GM18951 (cell line): Measurements from ENCODE around the gene STX2.
"Not testable (repeated sequence)": the region's sequence is repeated elsewhere in the genome, so short reads cannot be mapped to it uniquely, and the experiment has no call there.

Experiments
- POLR2A ChIP-seq: IDR thresholded peaks from 4 replicates; pipeline ENCODE4 v1.6.1; 2011; ENCODE audit warnings: mild to moderate bottlenecking; ENCODE audit not compliant: insufficient read length, insufficient read depth; ENCODE audit errors: extremely low read depth
- in situ Hi-C: fragments of 300-500 bp; cut with MboI; formaldehyde crosslinking; loops from one replicate; pipeline ENCODE4 v1.12.0; 2022; ENCODE audit warnings: low sequenced_read_pairs, mixed read lengths, inconsistent platforms; ENCODE audit not compliant: unreplicated experiment

The STX2 gene

GRCh38 chr12:130838951-130839769 lies at the start of gene STX2:
TSS of gene STX2 (minus strand) at chr12:130839250. CDS start at chr12:130839099, 151 bp downstream.
- in situ Hi-C loops: no loop called here
- peak; percentile 63 for TF ChIP-seq POLR2A

GRCh38 chr12:130887190-130887589 lies 48.1 kb upstream of the STX2 start:
- in situ Hi-C loops: not testable (repeated sequence)

- in situ Hi-C loops: no loop called here
- TF ChIP-seq POLR2A: no peak
Observed at GRCh38 chr12:130881548-130881947, 42.5 kb upstream of the STX2 start.

- in situ Hi-C loops: no loop called here
- TF ChIP-seq POLR2A: no peak
Observed at GRCh38 chr12:130881046-130881445, 42.0 kb upstream of the STX2 start.

GRCh38 chr12:130880411-130880885 lies 41.4 kb upstream of the STX2 start:
- in situ Hi-C loops: no loop called here
- TF ChIP-seq POLR2A: no peak

- in situ Hi-C loops: no loop called here
- no peak for TF ChIP-seq POLR2A
Observed at GRCh38 chr12:130879781-130880389, 40.8 kb upstream of the STX2 start.

- in situ Hi-C loops: no loop called here
- TF ChIP-seq POLR2A: peak; percentile 21
Observed at GRCh38 chr12:130879212-130879686, 40.2 kb upstream of the STX2 start.

GRCh38 chr12:130878193-130879185 lies 39.4 kb upstream of the STX2 start:
- in situ Hi-C loops: no loop called here
- peak; percentile 35 for TF ChIP-seq POLR2A

GRCh38 chr12:130877333-130877732 lies 38.3 kb upstream of the STX2 start:
- no peak for TF ChIP-seq POLR2A
- in situ Hi-C loops: no loop called here

GRCh38 chr12:130876758-130877157 lies 37.7 kb upstream of the STX2 start:
- in situ Hi-C loops: no loop called here
- no peak for TF ChIP-seq POLR2A

GRCh38 chr12:130876297-130876696 lies 37.2 kb upstream of the STX2 start:
- no peak for TF ChIP-seq POLR2A
- in situ Hi-C loops: no loop called here

- in situ Hi-C loops: not testable (repeated sequence)
Observed at GRCh38 chr12:130875708-130876107, 36.7 kb upstream of the STX2 start.

GRCh38 chr12:130875193-130875592 lies 36.1 kb upstream of the STX2 start:
- in situ Hi-C loops: no loop called here
- TF ChIP-seq POLR2A: no peak
